HCT116 (cell line): Measurements from ENCODE around the gene PTRHD1. TPM values are rescaled to one million over a fixed set of nuclear protein-coding genes. Genes with fewer than 3 reads are reported as not detected.

Experiments
- ATAC-seq: fragments of 200-7000 bp; cut with Tn5 transposase; 2 replicates; pipeline ENCODE4 v1.9.1; 2020; ENCODE audit warnings: mild to moderate bottlenecking, moderate library complexity
- BruUV-seq: library from RNA; stranded (reverse); fragments of 400-500 nt; replicated peaks from 2 replicates; lab custom pipeline; 2021; lab: Mats Ljungman, UMichigan
- CTCF ChIA-PET: fragments of 300-600 bp; sonication (Branson Sonifier 250); formaldehyde crosslinking; loops from one replicate; lab custom pipeline; 2021; ENCODE audit warnings: antibody characterized with exemption; lab: Charles Lee
- POLR2A ChIA-PET: fragments of 300-600, 350-600 bp; sonication (Branson Sonifier 250); formaldehyde crosslinking; loops from one replicate; lab custom pipeline; 2021; ENCODE audit warnings: antibody characterized with exemption; lab: Charles Lee
- RAD21 ChIA-PET, 2 experiments: fragments of 300-600 bp; sonication (Branson Sonifier 250); formaldehyde crosslinking; loops; one replicate each; lab custom pipeline; 2023; ENCODE audit warnings: low total read pairs in 2 of 2; ENCODE audit not compliant: uncharacterized antibody in 2 of 2, unreplicated experiment in 2 of 2, low non-redundant PET in 1 of 2; lab: Charles Lee
- DNase-seq: peaks from one replicate; pipeline ENCODE4 v3.0.0-alpha.2; 2010; ENCODE audit warnings: low read depth, low spot score
- H2AFZ ChIP-seq: fragments of 200-600 bp; shearing (Covaris generic), sonication (generic); 2 replicates; pipeline ENCODE4 v1.6.1; 2017; ENCODE audit warnings: low read depth, mixed run types, mixed read lengths, antibody characterized with exemption, low read length; ENCODE audit not compliant: poor library complexity, severe bottlenecking
- H3K27ac ChIP-seq: 2 replicates; pipeline ENCODE4 v1.5.1; 2012; ENCODE audit warnings: low read depth, low read length
- H3K27me3 ChIP-seq: fragments of 200-600 bp; sonication (generic); 2 replicates; pipeline ENCODE4 v1.6.1; 2016; ENCODE audit warnings: mixed run types, low read length, mixed read lengths; ENCODE audit not compliant: insufficient read depth
- H3K36me3 ChIP-seq, 2 experiments: fragments of 200-500 bp in 1 of 2; fragments of 200-600 bp in 1 of 2; sonication (Bioruptor generic) in 1 of 2; sonication (generic) in 1 of 2; 2 replicates each; pipeline versions ENCODE4 v1.5.1 to v1.6.1; 2014 to 2016; ENCODE audit warnings: low read length in 2 of 2, inconsistent platforms in 1 of 2, mixed read lengths in 1 of 2, mixed run types in 1 of 2; ENCODE audit not compliant: insufficient read depth in 2 of 2, control insufficient read depth in 1 of 2
- H3K4me1 ChIP-seq, 2 experiments: fragments of 200-600 bp in 1 of 2; sonication (generic) in 1 of 2; 2 replicates each; pipeline versions ENCODE4 v1.5.1 to v1.6.1; 2012 to 2017; ENCODE audit warnings: low read length in 2 of 2, inconsistent platforms in 1 of 2, mild to moderate bottlenecking in 1 of 2, mixed read lengths in 1 of 2, mixed run types in 1 of 2, moderate library complexity in 1 of 2; ENCODE audit not compliant: insufficient read depth in 2 of 2, control insufficient read depth in 1 of 2
- H3K4me2 ChIP-seq: fragments of 200-600 bp; sonication (generic); 2 replicates; pipeline ENCODE4 v1.6.1; 2017; ENCODE audit warnings: mixed run types, low read length, mixed read lengths
- H3K4me3 ChIP-seq, 2 experiments: fragments of 200-600 bp in 1 of 2; sonication (generic) in 1 of 2; replicated peaks in 1 of 2; 2 replicates each; pipeline ENCODE4 v1.5.1; 2011 to 2016; ENCODE audit warnings: low read length in 2 of 2, control low read depth in 1 of 2, low read depth in 1 of 2, mild to moderate bottlenecking in 1 of 2, mixed read lengths in 1 of 2, mixed run types in 1 of 2
- H3K79me2 ChIP-seq: fragments of 200-600 bp; sonication (generic); 2 replicates; pipeline ENCODE4 v1.6.1; 2017; ENCODE audit warnings: mild to moderate bottlenecking, mixed run types, low read length, moderate library complexity, mixed read lengths; ENCODE audit not compliant: insufficient read depth
- H3K9ac ChIP-seq: fragments of 200-600 bp; sonication (generic); 2 replicates; pipeline ENCODE4 v1.6.1; 2016; ENCODE audit warnings: low read length, mixed read lengths
- H3K9me2 ChIP-seq: fragments of 200-600 bp; sonication (generic), shearing (Covaris generic); 2 replicates; pipeline ENCODE4 v1.6.1; 2017; ENCODE audit warnings: mixed run types, mild to moderate bottlenecking, moderate library complexity; ENCODE audit not compliant: insufficient read depth
- H3K9me3 ChIP-seq, 2 experiments: fragments of 200-500 bp in 1 of 2; fragments of 200-600 bp in 1 of 2; sonication (Bioruptor generic) in 1 of 2; sonication (generic) in 1 of 2; 2 replicates each; pipeline ENCODE4 v1.6.1; 2014 to 2017; ENCODE audit warnings: low read length in 2 of 2, mixed read lengths in 2 of 2, inconsistent platforms in 1 of 2, low read depth in 1 of 2, mild to moderate bottlenecking in 1 of 2, mixed run types in 1 of 2, moderate library complexity in 1 of 2; ENCODE audit not compliant: control insufficient read depth in 1 of 2, insufficient read depth in 1 of 2
- H4K20me1 ChIP-seq: fragments of 200-600 bp; sonication (generic), shearing (Covaris generic); 2 replicates; pipeline ENCODE4 v1.6.1; 2017; ENCODE audit warnings: mixed run types, mild to moderate bottlenecking, moderate library complexity; ENCODE audit not compliant: insufficient read depth
- CTCF ChIP-seq, 3 experiments: fragments of 200-600 bp in 1 of 3; sonication (generic) in 1 of 3; IDR thresholded peaks in 2 of 3; conservative IDR thresholded peaks in 1 of 3; 2 replicates each; pipeline ENCODE4 v1.5.1; 2012 to 2017; ENCODE audit warnings: low read depth in 2 of 3, low read length in 2 of 3, antibody characterized with exemption in 1 of 3, borderline replicate concordance in 1 of 3, control low read depth in 1 of 3, mild to moderate bottlenecking in 1 of 3, mixed read lengths in 1 of 3, mixed run types in 1 of 3, moderate library complexity in 1 of 3; ENCODE audit not compliant: insufficient read depth in 1 of 3
- EZH2 ChIP-seq: fragments of 200-600 bp; sonication (generic); IDR thresholded peaks from 2 replicates; pipeline ENCODE4 v1.6.1; 2017; ENCODE audit warnings: antibody characterized with exemption, mixed run types
- FOSL1 ChIP-seq: IDR thresholded peaks from 2 replicates; pipeline ENCODE4 v1.6.1; 2012; ENCODE audit warnings: low read depth
- POLR2A ChIP-seq: IDR thresholded peaks from 2 replicates; pipeline ENCODE4 v1.7.0; 2011; ENCODE audit warnings: borderline replicate concordance; ENCODE audit not compliant: insufficient read depth, insufficient read length; ENCODE audit errors: extremely low read depth
- POLR2AphosphoS5 ChIP-seq: IDR thresholded peaks from 2 replicates; pipeline ENCODE4 v1.6.1; 2011; ENCODE audit warnings: mild to moderate bottlenecking, low read depth, low read length, moderate library complexity
- SRF ChIP-seq: IDR thresholded peaks from 2 replicates; pipeline ENCODE4 v1.6.1; 2012; ENCODE audit warnings: low read depth
- YY1 ChIP-seq: IDR thresholded peaks from 2 replicates; pipeline ENCODE4 v1.6.1; 2011; ENCODE audit warnings: low read length, low read depth, moderate library complexity, mild to moderate bottlenecking; ENCODE audit not compliant: insufficient replicate concordance; ENCODE audit errors: extremely low read depth
- ZBTB33 ChIP-seq: IDR thresholded peaks from 2 replicates; pipeline ENCODE4 v1.6.1; 2011; ENCODE audit warnings: mild to moderate bottlenecking, low read length, moderate library complexity; ENCODE audit not compliant: insufficient replicate concordance; ENCODE audit errors: extremely low read depth
- ZFX ChIP-seq: fragments of 450-650 bp; IDR thresholded peaks from 2 replicates; pipeline ENCODE4 v1.6.1; 2017
- intact Hi-C: fragments of 100-400 bp; cut with micrococcal nuclease; formaldehyde crosslinking; loops from 2 replicates; pipeline ENCODE4 v1.10.0; 2022
- total RNA-seq: library from RNA; stranded (reverse); gene quantifications from one replicate; pipeline ENCODE4 v1.2.1, GENCODE V29; 2021; ENCODE audit not compliant: unreplicated experiment
- TF ChIP-seq, protein P1 (sequence below): IDR thresholded peaks from 2 replicates; pipeline ENCODE4 v1.6.1; 2012

The PTRHD1 gene
- total RNA-seq, 1 experiment from 2014 or later: 24.3 TPM

- no peak for TF ChIP-seq EZH2
- no peak for TF ChIP-seq FOSL1
- TF ChIP-seq, all 23 proteins: peak for 0
Observed at GRCh38 chr2:24763843-24764242, 29.3 kb downstream of the PTRHD1 start (continued).

- CTCF ChIA-PET: interaction anchor here (0.6 kb wide), 1 partner anchor 415 kb away, joined by 3 read pairs; no protein-coding TSS in a partner anchor
- Histone ChIP-seq H3K4me2 (no peak overlapping the region), H3K4me1 (no peaks in the 10 kb centered on the region), H3K4me3 (no peak overlapping the region), H3K9ac (no peak overlapping the region), H4K20me1 (no peaks in the 10 kb centered on the region), H3K9me2 (no peaks in the 10 kb centered on the region), H3K27me3 (no peaks in the 10 kb centered on the region), H3K27ac (no peak overlapping the region), H3K79me2 (no peaks in the 10 kb centered on the region), H2AFZ (no peak overlapping the region), H3K36me3 (peaks cover 0 to 3% of the 10 kb centered on the region in 2 experiments; a peak in 1 of 4 replicates), H3K9me3 (no peaks in the 10 kb centered on the region)
- POLR2A ChIA-PET: no interaction called here
- no peak for TF ChIP-seq ZFX
- BruUV-seq: no TSS peak
- DNase-seq: no peak
- no peak for ATAC-seq
- intact Hi-C loops: no loop called here
- RAD21 ChIA-PET: no interaction called here
Observed at GRCh38 chr2:24762518-24762917, 30.7 kb downstream of the PTRHD1 start.

DNA sequence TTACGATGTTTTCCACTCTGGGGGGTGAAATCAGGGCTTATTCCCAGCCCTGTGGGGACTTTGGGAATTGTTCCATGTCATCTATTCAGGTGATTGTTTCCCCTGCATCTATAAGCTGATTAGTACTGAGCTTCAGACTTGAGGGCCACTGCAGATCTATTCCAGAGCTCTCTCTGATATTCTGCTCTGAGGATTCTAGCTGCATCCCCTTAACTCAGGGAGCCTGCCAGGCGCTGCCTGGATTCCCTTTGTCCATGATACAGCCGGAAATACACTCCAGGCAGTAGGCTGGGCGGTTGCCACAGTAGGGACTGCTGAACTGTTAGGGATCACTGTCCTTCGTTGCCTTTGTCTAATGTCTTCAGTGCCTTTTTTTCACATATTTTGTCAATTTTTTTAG, 31.3 kb downstream of the PTRHD1 start:
- H3K27me3 ChIP-seq: no peaks in the 10 kb centered on the region
- H3K4me3 ChIP-seq: no peak overlapping the region
- H3K9me2 ChIP-seq: no peaks in the 10 kb centered on the region
- BruUV-seq: no TSS peak
- intact Hi-C loops: no loop called here
- ChIA-PET RAD21 (no interaction called here), CTCF (interaction anchor here (0.6 kb wide), 1 partner anchor 415 kb away, joined by 3 read pairs; no protein-coding TSS in a partner anchor), POLR2A (no interaction called here)
- no peaks in the 10 kb centered on the region for H3K9me3 ChIP-seq
- no peak overlapping the region for H3K9ac ChIP-seq
- H4K20me1 ChIP-seq: no peaks in the 10 kb centered on the region
- ATAC-seq: no peak
- H3K36me3 ChIP-seq: peaks cover 0 to 3% of the 10 kb centered on the region in 2 experiments; a peak in 1 of 4 replicates
- no peak overlapping the region for H3K4me2 ChIP-seq
- H3K27ac ChIP-seq: no peak overlapping the region
- H2AFZ ChIP-seq: no peak overlapping the region
- no peaks in the 10 kb centered on the region for H3K4me1 ChIP-seq
- H3K79me2 ChIP-seq: no peaks in the 10 kb centered on the region
- DNase-seq: no peak
- TF ChIP-seq FOSL1 (no peak), SRF (no peak), ZBTB33 (no peak), POLR2AphosphoS5 (no peak), YY1 (no peak), POLR2A (no peak), CTCF (IDR thresholded peaks at IDR 0.05 in 2 of 3, conservative IDR thresholded peaks at IDR 0.05 in 1 of 3; ENCODE audit: borderline replicate concordance in 1 of 3, insufficient read depth in 1 of 3, low read depth in 2 of 3, low read length in 2 of 3) (no peak)
- TF ChIP-seq, protein P1, sequence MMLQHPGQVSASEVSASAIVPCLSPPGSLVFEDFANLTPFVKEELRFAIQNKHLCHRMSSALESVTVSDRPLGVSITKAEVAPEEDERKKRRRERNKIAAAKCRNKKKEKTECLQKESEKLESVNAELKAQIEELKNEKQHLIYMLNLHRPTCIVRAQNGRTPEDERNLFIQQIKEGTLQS: no peak
